Sigmoid colon (tissue), 7 donors: ENCODE results near the gene ADD1. TPM values are rescaled to one million over a fixed set of nuclear protein-coding genes. Genes with fewer than 3 reads are reported as not detected.

ENCODE experiments used
- DNase-seq: peaks from one replicate; pipeline ENCODE4 v3.0.0-alpha.2; 2019
- H3K27ac ChIP-seq, 4 donors: fragments of 200-600 bp; sonication (generic); one replicate each; pipeline ENCODE4 v1.5.1; 2016 to 2019; ENCODE audit warnings: mild to moderate bottlenecking in 1 of 4
- H3K27me3 ChIP-seq, 3 donors: fragments of 200-600 bp; sonication (generic); one replicate each; pipeline ENCODE4 v1.5.1; 2019; ENCODE audit warnings: mild to moderate bottlenecking in 1 of 3
- H3K36me3 ChIP-seq, 4 donors: fragments of 200-600 bp; sonication (generic); one replicate each; pipeline ENCODE4 v1.5.1; 2016 to 2019
- H3K4me1 ChIP-seq, 4 donors: fragments of 200-600 bp; sonication (generic); one replicate each; pipeline ENCODE4 v1.5.1; 2017 to 2019
- H3K4me3 ChIP-seq, 4 donors: fragments of 200-600 bp; sonication (generic); one replicate each; pipeline ENCODE4 v1.5.1; 2017 to 2019; ENCODE audit warnings: mild to moderate bottlenecking in 2 of 4, moderate library complexity in 1 of 4
- H3K9me3 ChIP-seq, 4 donors: fragments of 200-600 bp in 3 of 4; sonication (generic) in 3 of 4; one replicate each; pipeline versions ENCODE4 v1.5.1 to v1.6.1; 2013 to 2019
- CTCF ChIP-seq, 4 experiments: fragments of 450-650 bp in 3 of 4; fragments of 200-600 bp in 1 of 4; IDR thresholded peaks; one replicate each; pipeline ENCODE4 v1.5.1; 2016 to 2019; ENCODE audit warnings: antibody characterized with exemption in 4 of 4, mild to moderate bottlenecking in 3 of 4, moderate library complexity in 2 of 4
- EP300 ChIP-seq, 4 donors: sonication (generic); formaldehyde crosslinking; IDR thresholded peaks; one replicate each; pipeline ENCODE4 v1.6.1; 2017; ENCODE audit warnings: antibody characterized with exemption in 4 of 4
- POLR2A ChIP-seq, 2 donors: fragments of 450-650 bp; IDR thresholded peaks; one replicate each; pipeline ENCODE4 v1.6.1; 2016; ENCODE audit warnings: antibody characterized with exemption in 2 of 2, mild to moderate bottlenecking in 2 of 2, moderate library complexity in 2 of 2
- POLR2AphosphoS5 ChIP-seq, 4 donors: sonication (generic); formaldehyde crosslinking; IDR thresholded peaks; one replicate each; pipeline ENCODE4 v1.6.1; 2017; ENCODE audit warnings: antibody characterized with exemption in 4 of 4
- WGBS, 2 donors: extraction: QIAGEN DNeasy Blood & Tissue Kit; methylation state at CpG; one replicate each; pipeline ENCODE4 v1.1.7; 2013; 5-methylcytosine and 5-hydroxymethylcytosine counted together
- intact Hi-C: fragments of 100-400 bp; cut with DNase I; formaldehyde crosslinking; loops from one replicate; pipeline ENCODE4 v1.15.1; 2023
- polyA plus RNA-seq, 3 donors: library from polyadenylated mRNA; stranded (reverse); fragments of 200-250 nt; gene quantifications; one replicate each; pipeline ENCODE4 v1.2.3, GENCODE V29; 2013
- total RNA-seq, 4 donors: library from RNA; depleted of rRNA; stranded (reverse); fragments of >200 nt; gene quantifications; one replicate each; pipeline ENCODE4 v1.1.0, GENCODE V29; 2016
- donor health status: healthy with polysubstance abuse.
- donor health status: Bipolar disorder and iron deficiency.
- donor health status: healthy.

ADD1 gene
- total and polyA plus RNA-seq, 7 donors, result 113 to 378 (median 166) TPM

DNA sequence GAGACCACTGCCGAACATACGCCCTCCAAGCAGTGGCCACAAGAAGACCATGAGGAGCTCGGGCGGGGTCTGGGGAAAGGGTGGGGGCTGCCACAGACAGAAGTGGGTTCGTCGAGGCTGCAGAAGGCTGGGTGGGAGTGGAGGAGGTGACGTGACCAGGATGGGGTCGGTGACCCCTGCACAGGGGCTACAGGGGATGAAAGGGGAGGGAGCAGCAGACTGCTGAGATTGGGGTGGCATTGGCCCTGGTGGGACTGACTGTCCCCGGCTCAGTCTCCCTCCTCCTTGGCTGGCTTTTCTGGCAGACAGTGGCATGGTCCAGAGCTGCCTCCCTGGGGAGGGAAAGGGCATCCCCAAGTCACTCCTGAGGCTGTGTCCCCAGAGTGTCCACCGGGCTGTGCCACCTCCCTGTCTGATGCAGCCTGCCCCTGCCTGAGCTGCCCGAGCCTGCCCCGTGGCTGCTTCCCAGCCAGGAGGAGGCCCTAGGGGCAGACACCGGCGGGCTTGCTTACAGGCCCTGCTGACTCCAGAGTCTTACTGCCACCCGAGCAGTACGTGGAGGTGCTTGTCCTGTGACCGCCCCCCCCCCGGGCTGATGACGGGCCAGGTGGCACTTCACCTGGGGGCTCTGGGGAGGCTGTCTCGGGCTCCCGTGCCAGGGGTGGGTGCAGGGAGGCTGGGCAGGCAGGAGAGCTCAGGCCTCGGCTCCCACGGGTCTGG, 43.5 kb upstream of the ADD1 start:
- intact Hi-C loops, result no loop called here
- Histone ChIP-seq H3K4me1 (peaks cover 0 to 87% (median 69%) of the 10 kb centered on the region in 4 donors), H3K4me3 (peak overlapping the region in 3 of 4 donors; percentile 7 to 26 (median 14)), H3K27ac (peak overlapping the region; percentile 71 to 81 (median 79)), H3K9me3 (no peaks in the 10 kb centered on the region), H3K36me3 (no peaks in the 10 kb centered on the region), H3K27me3 (no peaks in the 10 kb centered on the region)
- DNase-seq, result peak; percentile 70
- TF ChIP-seq EP300 (IDR thresholded peaks at IDR 0.05), result no peak
- no peak for TF ChIP-seq POLR2A (IDR thresholded peaks at IDR 0.05)
- no peak for TF ChIP-seq POLR2AphosphoS5 (IDR thresholded peaks at IDR 0.05)
- TF ChIP-seq CTCF (IDR thresholded peaks at IDR 0.05), result no peak
- WGBS, 2 donors, result 77 to 84% methylated on average over 23 of the region's 23 CpGs

DNA sequence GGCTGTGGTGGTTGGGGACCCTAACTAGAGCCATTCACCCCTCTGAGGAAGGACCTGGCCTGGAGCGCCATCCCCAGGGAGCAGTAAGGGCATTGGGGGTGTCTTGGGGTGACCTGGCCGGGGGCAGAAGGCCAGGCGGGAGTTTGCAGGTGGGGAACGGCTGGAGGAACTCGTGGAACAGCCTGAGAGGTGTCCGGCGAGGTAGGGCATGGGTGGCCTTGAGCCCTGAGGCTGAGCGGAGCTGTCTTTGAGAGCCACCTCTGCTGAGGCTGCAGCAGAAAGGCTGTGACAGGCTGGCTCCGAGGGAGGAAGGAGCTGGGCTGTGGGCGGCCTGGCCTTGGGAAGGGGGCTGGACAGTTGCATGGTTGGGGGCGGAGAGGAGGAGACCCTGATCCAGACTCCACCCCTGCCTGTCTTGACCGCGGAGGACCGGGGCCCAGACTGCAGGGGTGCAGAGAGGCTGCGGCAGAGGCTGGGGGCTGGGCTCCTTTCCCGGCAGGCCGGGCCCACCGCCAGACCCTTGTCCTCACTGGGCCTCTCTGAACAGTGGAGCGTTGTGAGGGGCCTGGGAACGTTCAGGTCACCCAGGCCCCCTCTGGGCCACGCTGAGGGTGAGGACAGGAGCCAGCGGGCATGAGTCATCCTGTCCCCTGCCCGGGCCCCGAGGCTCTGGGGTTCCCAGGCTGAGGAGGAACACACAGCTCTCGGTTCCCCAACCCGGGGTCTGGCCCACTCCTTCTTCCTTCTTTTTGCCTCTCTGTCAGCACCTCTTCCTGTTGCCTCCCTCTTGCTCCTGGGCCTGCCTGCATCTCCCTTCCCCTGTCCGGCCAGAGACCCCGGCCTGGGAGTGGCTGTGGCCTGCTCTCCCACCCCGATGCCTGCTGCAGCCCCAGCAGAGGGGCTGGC, 42.7 kb upstream of the ADD1 start:
- intact Hi-C loops, result no loop called here
- 50 to 78% methylated on average over 29 of the region's 29 CpGs for WGBS, 2 donors
- no peak for TF ChIP-seq CTCF (IDR thresholded peaks at IDR 0.05)
- TF ChIP-seq POLR2A (IDR thresholded peaks at IDR 0.05), result no peak
- TF ChIP-seq EP300 (IDR thresholded peaks at IDR 0.05), result peak in 1 of 4 donors; percentile 4
- peak in 3 of 4 donors; percentile 23 to 57 (median 47) for TF ChIP-seq POLR2AphosphoS5 (IDR thresholded peaks at IDR 0.05)
- H3K27me3 ChIP-seq, result no peaks in the 10 kb centered on the region
- peak overlapping the region; percentile 71 to 81 (median 79) for H3K27ac ChIP-seq
- DNase-seq, result peak; percentile 91
- H3K4me3 ChIP-seq, result peak overlapping the region in 3 of 4 donors; percentile 7 to 26 (median 14)
- H3K4me1 ChIP-seq, result peaks cover 0 to 87% (median 69%) of the 10 kb centered on the region in 4 donors
- no peaks in the 10 kb centered on the region for H3K36me3 ChIP-seq
- H3K9me3 ChIP-seq, result no peaks in the 10 kb centered on the region

DNA sequence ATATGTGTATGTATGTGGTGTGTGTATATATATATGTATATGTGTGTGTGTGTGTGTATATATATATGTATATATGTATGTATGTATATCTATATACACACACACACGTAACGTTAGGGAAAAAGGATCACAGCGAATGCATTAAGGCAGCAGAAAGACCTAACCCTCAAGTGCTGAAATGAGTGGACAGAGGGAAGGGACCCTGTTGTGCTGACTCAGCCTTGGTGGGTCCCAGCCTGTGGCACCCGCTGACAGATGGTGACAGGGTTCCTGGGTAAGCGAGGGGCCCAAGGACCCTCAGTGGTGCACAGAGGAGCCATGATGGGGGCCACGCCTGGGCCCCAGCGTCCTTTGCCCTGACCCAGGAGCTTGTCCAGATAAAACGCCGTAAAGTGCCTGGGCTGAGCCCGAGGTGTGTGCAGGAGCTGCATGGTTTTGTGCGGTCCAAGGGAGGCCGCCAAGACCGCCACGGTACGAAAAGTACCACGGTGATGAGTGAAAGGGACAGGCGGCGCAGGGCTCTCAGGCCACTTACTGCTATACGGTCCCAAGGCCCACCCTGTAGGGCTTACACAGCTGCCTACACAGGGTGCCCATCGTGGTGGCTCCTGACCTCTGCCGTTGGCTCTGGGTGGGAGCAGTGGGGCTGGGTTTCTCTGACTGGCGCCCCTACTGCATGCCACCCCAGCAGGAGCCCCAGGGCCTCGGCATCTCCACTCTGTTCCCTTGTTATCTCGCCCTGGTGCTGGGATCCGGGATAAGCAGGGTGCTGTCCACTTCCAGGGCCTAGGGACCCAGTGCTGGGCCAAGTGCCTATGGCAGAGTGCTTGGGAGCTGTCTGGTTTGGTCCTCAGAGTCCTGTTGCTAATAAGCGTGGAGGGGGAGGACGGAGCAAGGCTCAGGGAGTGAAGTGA, 40.8 kb upstream of the ADD1 start:
- TF ChIP-seq CTCF (IDR thresholded peaks at IDR 0.05), result no peak
- TF ChIP-seq EP300 (IDR thresholded peaks at IDR 0.05), result no peak
- TF ChIP-seq POLR2A (IDR thresholded peaks at IDR 0.05), result no peak
- TF ChIP-seq POLR2AphosphoS5 (IDR thresholded peaks at IDR 0.05), result no peak
- 81 to 92% methylated on average over 27 of the region's 27 CpGs for WGBS, 2 donors
- Histone ChIP-seq H3K27me3 (no peaks in the 10 kb centered on the region), H3K4me1 (peaks cover 0 to 86% (median 67%) of the 10 kb centered on the region in 4 donors), H3K9me3 (no peaks in the 10 kb centered on the region), H3K4me3 (no peak overlapping the region), H3K36me3 (no peaks in the 10 kb centered on the region), H3K27ac (peak overlapping the region in 2 of 4 donors; percentile 1 to 24)
- intact Hi-C loops, result no loop called here
- peak; percentile 54 for DNase-seq
